Neural progenitor cell (in vitro differentiated cells): Measurements from ENCODE around the gene RAB8B. TPM values are rescaled to one million over a fixed set of nuclear protein-coding genes. Genes with fewer than 3 reads are reported as not detected.
A peak's percentile ranks its signal among the peaks of the same experiment; 100 is the strongest.

ENCODE experiments used
- DNase-seq: peaks from one replicate; pipeline ENCODE4 v3.0.0-alpha.2; 2016; ENCODE audit warnings: low spot score
- H2AFZ ChIP-seq: fragments of 200-600 bp; sonication (generic); replicated peaks from 2 replicates; pipeline ENCODE4 v1.6.1; 2016; ENCODE audit warnings: antibody characterized with exemption
- H3F3A ChIP-seq: fragments of 200-600 bp; sonication (generic); 2 replicates; pipeline ENCODE4 v1.6.1; 2016; ENCODE audit warnings: antibody characterized with exemption, low read depth
- H3K27ac ChIP-seq: fragments of 200-600 bp; sonication (generic); 2 replicates; pipeline ENCODE4 v1.5.1; 2016; ENCODE audit warnings: mild to moderate bottlenecking
- H3K27me3 ChIP-seq: fragments of 200-600 bp; sonication (generic); 2 replicates; pipeline ENCODE4 v1.6.1; 2016; ENCODE audit warnings: mild to moderate bottlenecking, moderate library complexity
- H3K36me3 ChIP-seq: fragments of 200-600 bp; sonication (generic); 2 replicates; pipeline ENCODE4 v1.5.1; 2016
- H3K4me1 ChIP-seq: fragments of 200-600 bp; sonication (generic); 2 replicates; pipeline ENCODE4 v1.6.1; 2016; ENCODE audit warnings: mixed run types
- H3K4me2 ChIP-seq: fragments of 200-600 bp; sonication (generic); 2 replicates; pipeline ENCODE4 v1.6.1; 2016
- H3K4me3 ChIP-seq: fragments of 200-600 bp; sonication (generic); 2 replicates; pipeline ENCODE4 v1.5.1; 2016
- H3K79me2 ChIP-seq: fragments of 200-600 bp; sonication (generic); 2 replicates; pipeline ENCODE4 v1.6.1; 2016; ENCODE audit warnings: low read depth
- H3K9ac ChIP-seq: fragments of 200-600 bp; sonication (generic); 2 replicates; pipeline ENCODE4 v1.6.1; 2016
- H3K9me3 ChIP-seq: fragments of 200-600 bp; sonication (generic); 2 replicates; pipeline ENCODE4 v1.5.1; 2016; ENCODE audit warnings: low read depth
- H4K20me1 ChIP-seq: fragments of 200-600 bp; sonication (generic); 2 replicates; pipeline ENCODE4 v1.6.1; 2016; ENCODE audit warnings: low read depth
- H3K27ac Mint-ChIP-seq: 3 replicates; pipeline ENCODE4 v1.8.0; 2021; ENCODE audit warnings: mixed read lengths
- H3K27me3 Mint-ChIP-seq: 2 replicates; pipeline ENCODE4 v1.8.0; 2022; ENCODE audit warnings: low read depth, mild to moderate bottlenecking, inconsistent platforms, moderate library complexity, mixed read lengths; ENCODE audit not compliant: insufficient read depth
- H3K36me3 Mint-ChIP-seq: 3 replicates; pipeline ENCODE4 v1.8.0; 2021; ENCODE audit warnings: mixed read lengths
- H3K4me1 Mint-ChIP-seq: 3 replicates; pipeline ENCODE4 v1.8.0; 2021; ENCODE audit warnings: mixed read lengths
- H3K4me3 Mint-ChIP-seq: 3 replicates; pipeline ENCODE4 v1.8.0; 2021; ENCODE audit warnings: mild to moderate bottlenecking, moderate library complexity, mixed read lengths
- H3K9me3 Mint-ChIP-seq: 3 replicates; pipeline ENCODE4 v1.8.0; 2020; ENCODE audit warnings: mixed read lengths
- EZH2 ChIP-seq: fragments of 200-600 bp; sonication (generic); IDR thresholded peaks from 2 replicates; pipeline ENCODE4 v1.6.1; 2017; ENCODE audit warnings: antibody characterized with exemption, mild to moderate bottlenecking, moderate library complexity
- EZH2phosphoT487 ChIP-seq: fragments of 200-600 bp; sonication (generic); IDR thresholded peaks from 2 replicates; pipeline ENCODE4 v1.6.1; 2017; ENCODE audit warnings: antibody characterized with exemption
- total RNA-seq: library from RNA; depleted of rRNA; stranded (reverse); fragments of >200 nt; gene quantifications from 2 replicates; pipeline ENCODE4 v1.2.3, GENCODE V29; 2015; ENCODE audit warnings: low replicate concordance
- TF ChIP-seq, protein P1 (sequence below): fragments of 200-600 bp; sonication (generic); IDR thresholded peaks from 2 replicates; pipeline ENCODE4 v1.5.1; 2017; ENCODE audit warnings: antibody characterized with exemption, mild to moderate bottlenecking

RAB8B gene
- total RNA-seq, 1 donor from 2014 or later, result 107 TPM

DNA sequence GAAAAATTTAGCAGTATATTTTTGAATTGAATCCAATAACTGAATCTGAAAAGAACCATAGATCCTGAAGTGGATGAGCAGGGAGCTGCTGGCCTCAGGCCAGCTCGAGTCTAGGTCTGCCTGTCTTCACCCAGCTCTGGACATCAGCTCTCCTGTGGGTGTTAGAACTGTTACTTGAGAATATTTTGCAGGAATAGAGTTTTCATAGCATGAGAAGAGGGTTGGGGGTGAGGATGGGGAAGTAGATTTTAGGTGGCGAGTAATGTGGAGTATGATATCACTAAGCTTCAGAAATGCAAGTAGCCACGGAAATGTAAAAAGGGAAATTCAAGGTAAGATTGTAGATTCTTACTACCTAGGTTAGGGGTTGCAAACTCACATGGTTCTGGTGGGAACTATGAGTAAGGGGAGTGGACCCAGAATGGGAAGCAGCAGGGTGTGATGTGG, 6.2 kb downstream of the RAB8B start:
- peaks cover 44% of the 10 kb centered on the region for H3K4me1 ChIP-seq
- Mint-ChIP-seq H3K9me3 (no peaks in the 10 kb centered on the region), H3K27me3 (no peaks in the 10 kb centered on the region), H3K4me1 (peaks cover 34% of the 10 kb centered on the region), H3K27ac (no peak overlapping the region), H3K36me3 (peaks cover 4% of the 10 kb centered on the region), H3K4me3 (no peak overlapping the region)
- H3K9me3 ChIP-seq, result no peaks in the 10 kb centered on the region
- H3K27me3 ChIP-seq, result no peaks in the 10 kb centered on the region
- H3F3A ChIP-seq, result no peaks in the 10 kb centered on the region
- no peak overlapping the region for H3K4me2 ChIP-seq
- no peak overlapping the region for H2AFZ ChIP-seq
- H3K36me3 ChIP-seq, result no peaks in the 10 kb centered on the region
- no peak overlapping the region for H3K9ac ChIP-seq
- no peak overlapping the region for H3K27ac ChIP-seq
- H3K79me2 ChIP-seq, result peaks cover 98% of the 10 kb centered on the region
- DNase-seq, result no peak
- H3K4me3 ChIP-seq, result no peak overlapping the region
- H4K20me1 ChIP-seq, result peaks cover 49% of the 10 kb centered on the region
- TF ChIP-seq EZH2phosphoT487 (no peak), EZH2 (no peak)
- TF ChIP-seq, protein P1, sequence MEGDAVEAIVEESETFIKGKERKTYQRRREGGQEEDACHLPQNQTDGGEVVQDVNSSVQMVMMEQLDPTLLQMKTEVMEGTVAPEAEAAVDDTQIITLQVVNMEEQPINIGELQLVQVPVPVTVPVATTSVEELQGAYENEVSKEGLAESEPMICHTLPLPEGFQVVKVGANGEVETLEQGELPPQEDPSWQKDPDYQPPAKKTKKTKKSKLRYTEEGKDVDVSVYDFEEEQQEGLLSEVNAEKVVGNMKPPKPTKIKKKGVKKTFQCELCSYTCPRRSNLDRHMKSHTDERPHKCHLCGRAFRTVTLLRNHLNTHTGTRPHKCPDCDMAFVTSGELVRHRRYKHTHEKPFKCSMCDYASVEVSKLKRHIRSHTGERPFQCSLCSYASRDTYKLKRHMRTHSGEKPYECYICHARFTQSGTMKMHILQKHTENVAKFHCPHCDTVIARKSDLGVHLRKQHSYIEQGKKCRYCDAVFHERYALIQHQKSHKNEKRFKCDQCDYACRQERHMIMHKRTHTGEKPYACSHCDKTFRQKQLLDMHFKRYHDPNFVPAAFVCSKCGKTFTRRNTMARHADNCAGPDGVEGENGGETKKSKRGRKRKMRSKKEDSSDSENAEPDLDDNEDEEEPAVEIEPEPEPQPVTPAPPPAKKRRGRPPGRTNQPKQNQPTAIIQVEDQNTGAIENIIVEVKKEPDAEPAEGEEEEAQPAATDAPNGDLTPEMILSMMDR, result no peak

DNA sequence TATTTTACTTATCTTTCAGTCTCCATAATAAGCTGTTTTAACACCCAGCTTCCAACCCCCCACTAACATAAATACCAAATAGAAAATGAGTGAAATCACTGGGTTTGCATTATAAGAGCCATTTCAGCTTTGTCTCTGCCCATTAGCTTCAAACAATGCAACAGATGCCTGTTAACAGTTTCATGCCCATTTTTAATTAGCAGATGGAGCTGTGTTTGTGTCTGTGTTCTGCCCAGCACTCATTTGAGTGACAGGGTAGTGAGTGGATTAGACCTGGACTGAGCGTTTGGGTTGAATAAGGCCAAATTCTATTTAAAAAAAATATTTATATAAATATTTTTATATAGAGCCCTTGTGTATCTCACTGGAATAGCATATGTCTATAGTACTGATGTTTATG, 7.4 kb downstream of the RAB8B start:
- TF ChIP-seq, protein P1, result no peak
- TF ChIP-seq EZH2phosphoT487 (no peak), EZH2 (no peak)
- H3K27me3 Mint-ChIP-seq, result peaks cover 2% of the 10 kb centered on the region
- H3K36me3 ChIP-seq, result no peaks in the 10 kb centered on the region
- H3K4me3 Mint-ChIP-seq, result no peak overlapping the region
- H2AFZ ChIP-seq, result no peak overlapping the region
- no peak overlapping the region for H3K9ac ChIP-seq
- peak overlapping the region; percentile 44 for H3K27ac ChIP-seq
- H3K4me1 ChIP-seq, result peaks cover 32% of the 10 kb centered on the region
- no peaks in the 10 kb centered on the region for H3F3A ChIP-seq
- no peak overlapping the region for H3K27ac Mint-ChIP-seq
- DNase-seq, result no peak
- no peaks in the 10 kb centered on the region for H3K27me3 ChIP-seq
- H3K4me2 ChIP-seq, result peak overlapping the region; percentile 57
- H4K20me1 ChIP-seq, result peaks cover 37% of the 10 kb centered on the region
- H3K4me1 Mint-ChIP-seq, result peaks cover 22% of the 10 kb centered on the region
- H3K4me3 ChIP-seq, result no peak overlapping the region
- peaks cover 13% of the 10 kb centered on the region for H3K36me3 Mint-ChIP-seq
- H3K9me3 ChIP-seq, result no peaks in the 10 kb centered on the region
- peaks cover 4% of the 10 kb centered on the region for H3K9me3 Mint-ChIP-seq
- peaks cover 97% of the 10 kb centered on the region for H3K79me2 ChIP-seq

DNA sequence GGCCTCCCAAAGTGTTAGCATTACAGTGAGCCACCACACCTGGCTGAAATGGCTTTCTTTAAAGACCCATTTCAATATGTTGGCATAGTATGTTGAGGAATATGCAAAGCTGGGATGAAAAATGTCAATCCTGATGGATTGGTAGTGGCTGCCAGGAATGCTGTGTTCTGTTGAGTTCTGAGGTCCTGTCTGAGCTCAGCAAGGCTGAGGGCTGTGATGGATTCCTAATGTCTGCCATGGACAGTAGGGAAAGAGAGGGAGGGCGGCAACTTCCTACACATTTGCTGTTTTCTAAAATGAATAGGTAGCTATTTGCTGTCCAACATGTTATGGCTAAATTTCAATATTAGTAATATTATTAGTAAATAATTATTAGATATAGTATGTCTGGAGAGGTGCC, 8.2 kb downstream of the RAB8B start:
- Mint-ChIP-seq H3K27ac (no peak overlapping the region), H3K36me3 (peaks cover 17% of the 10 kb centered on the region), H3K27me3 (peaks cover 2% of the 10 kb centered on the region), H3K4me3 (no peak overlapping the region), H3K4me1 (peaks cover 20% of the 10 kb centered on the region), H3K9me3 (peaks cover 4% of the 10 kb centered on the region)
- Histone ChIP-seq H3K27ac (no peak overlapping the region), H4K20me1 (peaks cover 31% of the 10 kb centered on the region), H3K4me2 (peak overlapping the region; percentile 32), H3K79me2 (peaks cover 95% of the 10 kb centered on the region), H3K4me1 (peaks cover 33% of the 10 kb centered on the region), H3K36me3 (no peaks in the 10 kb centered on the region), H3K9me3 (no peaks in the 10 kb centered on the region), H3F3A (no peaks in the 10 kb centered on the region), H3K4me3 (no peak overlapping the region), H3K27me3 (no peaks in the 10 kb centered on the region), H2AFZ (no peak overlapping the region), H3K9ac (no peak overlapping the region)
- no peak for DNase-seq
- TF ChIP-seq EZH2 (no peak), EZH2phosphoT487 (no peak)
- TF ChIP-seq, protein P1, result no peak
